ENCODE measurements around the gene SLC9C1.

The SLC9C1 gene

DNA sequence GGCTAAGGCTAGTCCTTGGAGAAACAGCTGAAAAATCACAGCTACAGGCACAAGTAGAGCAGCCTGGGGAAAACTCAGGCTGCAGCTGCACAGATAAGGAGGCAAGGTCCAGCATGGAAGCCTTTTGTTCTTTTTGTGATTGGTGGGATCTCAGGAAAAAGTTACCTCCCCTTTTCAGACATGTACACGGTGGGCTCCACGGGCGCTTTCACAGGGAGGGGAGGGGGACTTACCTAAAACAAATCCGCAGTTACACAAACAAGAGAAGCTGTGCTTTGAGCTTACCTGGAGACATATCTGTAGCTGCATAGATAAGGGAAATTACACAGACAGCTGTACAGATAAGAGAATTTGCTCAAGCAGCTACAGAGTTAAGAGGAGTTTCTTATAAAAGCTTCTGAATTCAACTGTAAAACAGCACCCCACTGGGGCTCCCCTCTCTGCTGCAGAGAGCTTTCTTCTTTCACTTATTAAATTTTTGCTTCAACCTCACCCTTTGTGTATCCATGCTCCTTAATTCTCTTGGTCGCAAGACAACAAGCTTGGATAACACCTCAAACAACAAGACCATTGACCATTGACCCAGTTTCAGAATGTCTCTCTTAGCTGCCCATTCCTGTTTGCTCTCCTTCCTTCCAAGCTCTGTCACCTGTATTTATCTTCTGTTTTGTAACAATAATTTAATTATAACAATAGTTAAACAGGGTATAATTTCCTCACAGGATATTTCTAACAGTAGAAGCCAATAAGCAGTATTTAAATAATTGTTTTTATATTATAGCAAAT is 28.0 kb upstream of the SLC9C1 start:
- DNase-seq (ENCODE audit: low spot score) = no peak
- in situ Hi-C loops (cut with MboI; ENCODE audit: low pct_unique_long_range_greater_than_20kb, low sequenced_read_pairs, unreplicated experiment) = loop anchor here (10.0 kb wide), 1 partner anchor 203 kb away; no protein-coding TSS in a partner anchor

DNA sequence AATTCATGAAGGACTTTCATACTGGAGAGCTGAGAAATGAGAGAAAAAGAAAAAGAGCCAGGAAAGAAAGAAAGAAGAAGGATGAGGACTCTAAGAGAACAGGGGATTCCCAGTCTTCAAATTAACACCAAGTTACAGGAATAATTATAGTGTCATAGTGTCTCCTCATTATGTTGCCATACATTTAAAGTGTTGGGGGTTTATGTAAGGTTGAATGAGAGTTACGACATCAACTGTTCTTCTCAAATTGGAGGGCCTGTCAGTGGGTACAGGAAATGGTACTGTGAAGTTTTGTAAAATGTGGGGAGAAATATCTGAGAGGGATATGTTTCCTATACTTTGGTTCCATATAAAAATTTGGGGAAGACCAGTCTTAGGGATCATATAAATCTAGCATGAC is 26.7 kb upstream of the SLC9C1 start:
- TF ChIP-seq, protein P1, sequence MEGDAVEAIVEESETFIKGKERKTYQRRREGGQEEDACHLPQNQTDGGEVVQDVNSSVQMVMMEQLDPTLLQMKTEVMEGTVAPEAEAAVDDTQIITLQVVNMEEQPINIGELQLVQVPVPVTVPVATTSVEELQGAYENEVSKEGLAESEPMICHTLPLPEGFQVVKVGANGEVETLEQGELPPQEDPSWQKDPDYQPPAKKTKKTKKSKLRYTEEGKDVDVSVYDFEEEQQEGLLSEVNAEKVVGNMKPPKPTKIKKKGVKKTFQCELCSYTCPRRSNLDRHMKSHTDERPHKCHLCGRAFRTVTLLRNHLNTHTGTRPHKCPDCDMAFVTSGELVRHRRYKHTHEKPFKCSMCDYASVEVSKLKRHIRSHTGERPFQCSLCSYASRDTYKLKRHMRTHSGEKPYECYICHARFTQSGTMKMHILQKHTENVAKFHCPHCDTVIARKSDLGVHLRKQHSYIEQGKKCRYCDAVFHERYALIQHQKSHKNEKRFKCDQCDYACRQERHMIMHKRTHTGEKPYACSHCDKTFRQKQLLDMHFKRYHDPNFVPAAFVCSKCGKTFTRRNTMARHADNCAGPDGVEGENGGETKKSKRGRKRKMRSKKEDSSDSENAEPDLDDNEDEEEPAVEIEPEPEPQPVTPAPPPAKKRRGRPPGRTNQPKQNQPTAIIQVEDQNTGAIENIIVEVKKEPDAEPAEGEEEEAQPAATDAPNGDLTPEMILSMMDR (IDR thresholded peaks at IDR 0.05; ENCODE audit: extremely low read depth, insufficient read depth, missing control alignments) = no peak
- in situ Hi-C loops (cut with MboI; ENCODE audit: low pct_unique_long_range_greater_than_20kb, low sequenced_read_pairs, unreplicated experiment) = loop anchor here (10.0 kb wide), 1 partner anchor 204 kb away; no protein-coding TSS in a partner anchor
- DNase-seq (ENCODE audit: low spot score) = no peak

More for the DNA sequence above, 28.0 kb upstream of the SLC9C1 start:
- TF ChIP-seq, protein P1 (IDR thresholded peaks at IDR 0.05; ENCODE audit: extremely low read depth, insufficient read depth, missing control alignments) = no peak

DNA sequence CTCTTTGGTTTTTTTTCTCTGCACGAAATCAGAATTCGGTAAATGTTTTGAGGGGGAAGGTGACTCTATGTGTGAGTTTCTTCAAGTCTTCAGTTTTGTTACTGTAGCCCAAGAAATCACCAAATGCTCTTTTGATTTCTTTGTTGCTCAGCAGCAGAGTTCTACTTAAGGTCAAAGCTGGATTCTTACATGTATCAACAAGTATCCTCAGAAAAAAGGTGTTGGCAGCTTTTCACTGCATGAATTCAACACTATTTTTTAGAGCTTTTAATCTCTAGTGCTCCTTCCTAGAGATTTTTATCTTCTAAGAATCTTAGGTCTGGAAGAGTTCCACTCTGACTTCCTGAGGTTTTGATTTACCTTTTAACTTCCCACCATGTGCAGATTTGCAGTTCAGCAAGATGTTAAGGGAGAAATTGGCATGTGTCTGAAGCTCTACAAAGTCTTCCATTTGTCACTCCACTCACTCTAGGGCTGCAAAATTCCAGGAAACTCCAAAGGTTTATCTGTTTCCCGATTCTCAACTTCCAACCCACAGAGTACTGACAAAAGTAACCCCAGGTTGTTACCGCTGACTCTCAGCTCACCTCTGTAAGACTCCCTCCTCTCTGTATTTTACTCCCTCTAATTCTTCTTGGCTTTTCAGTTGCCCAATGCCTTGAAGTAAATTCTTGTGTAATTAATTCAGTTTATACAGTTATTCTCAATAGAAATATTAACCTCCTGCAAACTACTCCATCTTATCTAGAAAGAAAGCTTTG is 25.7 kb upstream of the SLC9C1 start:
- in situ Hi-C loops (cut with MboI; ENCODE audit: low pct_unique_long_range_greater_than_20kb, low sequenced_read_pairs, unreplicated experiment) = loop anchor here (10.0 kb wide), 1 partner anchor 205 kb away; no protein-coding TSS in a partner anchor
- no peak for DNase-seq (ENCODE audit: low spot score)
- TF ChIP-seq, protein P1 (IDR thresholded peaks at IDR 0.05; ENCODE audit: extremely low read depth, insufficient read depth, missing control alignments) = no peak

DNA sequence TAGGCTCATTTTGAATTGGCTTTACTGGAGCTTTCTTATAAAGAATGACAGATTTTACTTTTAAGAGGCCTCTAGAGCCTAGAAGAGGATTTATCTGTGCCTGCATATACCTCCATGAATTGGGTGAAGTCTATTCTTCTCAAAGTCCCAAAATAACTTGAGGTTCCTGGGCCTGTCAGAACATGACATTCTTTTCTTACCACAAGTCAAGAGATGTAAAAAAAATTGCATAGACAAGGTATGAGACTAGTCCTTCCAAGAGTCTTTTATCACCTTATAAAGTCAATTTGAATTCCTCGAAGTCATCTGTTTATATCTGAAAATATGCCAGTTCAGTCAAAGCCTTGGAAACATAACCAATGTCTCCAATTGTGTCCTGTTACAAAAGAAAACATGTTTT is 21.8 kb upstream of the SLC9C1 start:
- TF ChIP-seq, protein P1 (IDR thresholded peaks at IDR 0.05; ENCODE audit: extremely low read depth, insufficient read depth, missing control alignments) = no peak
- DNase-seq (ENCODE audit: low spot score) = no peak
- in situ Hi-C loops (cut with MboI; ENCODE audit: low pct_unique_long_range_greater_than_20kb, low sequenced_read_pairs, unreplicated experiment) = no loop called here

DNA sequence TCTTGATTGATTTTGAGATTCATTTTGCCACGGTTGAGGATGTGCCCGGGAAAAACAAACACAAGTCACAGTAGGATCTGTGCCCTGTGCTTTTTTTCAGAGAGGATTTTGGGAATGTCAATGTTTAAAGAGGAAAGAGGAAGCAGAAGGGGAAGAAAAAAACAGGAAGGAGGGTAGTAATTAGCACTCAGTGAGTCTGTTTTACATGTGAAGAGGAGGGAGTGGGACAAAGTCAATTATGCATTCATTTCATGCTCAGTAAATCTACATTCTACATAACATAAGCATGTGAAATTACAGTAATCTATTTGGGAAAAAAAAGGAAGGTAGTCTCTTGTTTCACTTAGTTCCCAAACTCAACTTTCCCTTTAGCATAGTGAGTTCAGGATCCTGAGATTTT is 20.6 kb upstream of the SLC9C1 start:
- no peak for DNase-seq (ENCODE audit: low spot score)
- in situ Hi-C loops (cut with MboI; ENCODE audit: low pct_unique_long_range_greater_than_20kb, low sequenced_read_pairs, unreplicated experiment) = no loop called here
- TF ChIP-seq, protein P1 (IDR thresholded peaks at IDR 0.05; ENCODE audit: extremely low read depth, insufficient read depth, missing control alignments) = no peak

DNA sequence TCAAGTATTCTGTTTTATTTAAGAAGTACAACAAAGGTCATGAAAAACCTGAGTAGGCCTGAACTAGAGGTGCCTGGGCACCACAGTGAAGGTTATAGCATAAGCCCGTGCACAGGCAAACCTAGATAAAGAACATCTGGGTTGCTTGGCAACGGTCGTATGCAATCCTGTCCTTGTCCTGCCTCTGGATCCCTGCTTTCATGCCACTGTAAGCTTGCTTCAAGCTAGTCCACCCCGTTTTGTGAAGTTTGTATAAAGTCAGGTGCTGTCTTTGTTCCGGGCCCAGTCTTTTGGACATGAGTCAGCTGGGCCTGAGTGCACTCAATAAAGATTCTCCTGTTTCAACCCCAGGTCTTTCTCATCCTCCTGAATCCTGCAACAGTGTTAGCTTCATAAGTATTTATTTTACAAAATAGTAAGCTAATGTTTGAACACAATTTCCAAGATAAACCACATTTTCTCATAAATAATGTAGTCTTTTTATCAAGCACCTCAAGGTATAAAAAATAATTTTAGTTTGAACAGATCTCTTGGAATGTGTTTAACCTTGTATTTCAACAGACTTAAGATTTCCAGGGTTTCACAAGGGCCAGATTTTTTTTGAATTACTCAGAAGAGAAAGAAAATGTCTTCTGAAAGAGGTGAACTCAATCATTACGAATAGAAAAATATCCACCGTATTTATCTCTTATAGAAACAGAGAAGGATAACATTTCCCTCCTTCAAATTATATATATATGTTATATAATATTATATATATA is 14.3 kb upstream of the SLC9C1 start:
- DNase-seq (ENCODE audit: low spot score) = no peak
- in situ Hi-C loops (cut with MboI; ENCODE audit: low pct_unique_long_range_greater_than_20kb, low sequenced_read_pairs, unreplicated experiment) = no loop called here
- TF ChIP-seq, protein P1 (IDR thresholded peaks at IDR 0.05; ENCODE audit: extremely low read depth, insufficient read depth, missing control alignments) = no peak

Data from GM13977 (cell line).